Esophagus muscularis mucosa (tissue), 4 donors: Measurements from ENCODE around the gene LRRC10B. TPM values are rescaled to one million over a fixed set of nuclear protein-coding genes. Genes with fewer than 3 reads are reported as not detected.

ENCODE experiments used
- DNase-seq: peaks from one replicate; pipeline ENCODE4 v3.0.0-alpha.2; 2017; ENCODE audit errors: extremely low spot score
- H3K27ac ChIP-seq, 4 donors: fragments of 200-600 bp; sonication (generic); replicated peaks in 1 of 4; 1 replicate in 3 of 4; 2 replicates in 1 of 4; pipeline ENCODE4 v1.5.1; 2016 to 2019; ENCODE audit warnings: mild to moderate bottlenecking in 1 of 4
- H3K27me3 ChIP-seq, 4 donors: fragments of 200-600 bp; sonication (generic); one replicate each; pipeline versions ENCODE4 v1.5.1 to v1.6.0; 2016 to 2019
- H3K36me3 ChIP-seq, 4 donors: fragments of 200-600 bp; sonication (generic); one replicate each; pipeline ENCODE4 v1.5.1; 2016 to 2019
- H3K4me1 ChIP-seq, 4 donors: fragments of 200-600 bp; sonication (generic); one replicate each; pipeline ENCODE4 v1.5.1; 2016 to 2019
- H3K4me3 ChIP-seq, 4 donors: fragments of 200-600 bp; sonication (generic); 1 replicate in 2 of 4; 2 replicates in 2 of 4; pipeline ENCODE4 v1.5.1; 2016 to 2019; ENCODE audit warnings: mild to moderate bottlenecking in 4 of 4, moderate library complexity in 1 of 4
- H3K9me3 ChIP-seq, 4 donors: fragments of 200-600 bp; sonication (generic); 1 replicate in 3 of 4; 2 replicates in 1 of 4; pipeline ENCODE4 v1.5.1; 2016 to 2019
- CTCF ChIP-seq, 3 experiments: fragments of 200-600 bp in 2 of 3; fragments of 450-650 bp in 1 of 3; sonication (generic) in 2 of 3; IDR thresholded peaks; one replicate each; pipeline ENCODE4 v1.5.1; 2017 to 2019; ENCODE audit warnings: antibody characterized with exemption in 3 of 3, mild to moderate bottlenecking in 2 of 3, moderate library complexity in 1 of 3
- EP300 ChIP-seq: sonication (generic); formaldehyde crosslinking; IDR thresholded peaks from one replicate; pipeline ENCODE4 v1.6.1; 2017; ENCODE audit warnings: antibody characterized with exemption
- POLR2A ChIP-seq: fragments of 450-650 bp; IDR thresholded peaks from one replicate; pipeline ENCODE4 v1.6.1; 2017; ENCODE audit warnings: antibody characterized with exemption, moderate library complexity, mild to moderate bottlenecking, low read depth
- POLR2AphosphoS5 ChIP-seq, 2 donors: sonication (generic); formaldehyde crosslinking; IDR thresholded peaks; one replicate each; pipeline ENCODE4 v1.6.1; 2017; ENCODE audit warnings: antibody characterized with exemption in 2 of 2
- WGBS: methylation state at CpG from one replicate; pipeline ENCODE4 v1.1.5; 2018; 5-methylcytosine and 5-hydroxymethylcytosine counted together
- intact Hi-C: fragments of 100-400 bp; cut with DNase I; formaldehyde crosslinking; loops from one replicate; pipeline ENCODE4 v1.15.1; 2023
- total RNA-seq, 4 donors: library from RNA; depleted of rRNA; stranded (reverse); fragments of >200 nt; gene quantifications; one replicate each; pipeline versions ENCODE4 v1.1.0 to v1.2.1, GENCODE V29; 2016

LRRC10B gene
- total RNA-seq, 4 donors from 2014 or later: 1.3 to 2.2 (median 2.0) TPM; not detected in 1

GRCh38 chr11:61542024-61542461 is 33.5 kb downstream of the LRRC10B start:
- peaks cover 5 to 16% (median 9%) of the 10 kb centered on the region in 4 donors for H3K4me1 ChIP-seq
- no peak overlapping the region for H3K27ac ChIP-seq
- no peak overlapping the region for H3K4me3 ChIP-seq
- intact Hi-C loops: loop anchor here (10.0 kb wide), 1 partner anchor 83 kb away; no protein-coding TSS in a partner anchor
- 53% methylated on average over 15 of the region's 19 CpGs for WGBS
- no peaks in the 10 kb centered on the region for H3K36me3 ChIP-seq
- DNase-seq: no peak
- peaks cover 0 to 48% (median 12%) of the 10 kb centered on the region in 4 donors for H3K27me3 ChIP-seq
- H3K9me3 ChIP-seq: no peaks in the 10 kb centered on the region
- no peak for TF ChIP-seq POLR2AphosphoS5 (IDR thresholded peaks at IDR 0.05)
- no peak for TF ChIP-seq POLR2A
- no peak for TF ChIP-seq CTCF (IDR thresholded peaks at IDR 0.05)
- no peak for TF ChIP-seq EP300

GRCh38 chr11:61542705-61543104 is 34.2 kb downstream of the LRRC10B start:
- H3K9me3 ChIP-seq: no peaks in the 10 kb centered on the region
- H3K36me3 ChIP-seq: no peaks in the 10 kb centered on the region
- peaks cover 5 to 16% (median 9%) of the 10 kb centered on the region in 4 donors for H3K4me1 ChIP-seq
- no peak overlapping the region for H3K27ac ChIP-seq
- peaks cover 0 to 49% (median 12%) of the 10 kb centered on the region in 4 donors for H3K27me3 ChIP-seq
- 80% methylated on average over 14 of the region's 16 CpGs for WGBS
- TF ChIP-seq POLR2AphosphoS5 (IDR thresholded peaks at IDR 0.05) (no peak), POLR2A (no peak), CTCF (IDR thresholded peaks at IDR 0.05) (no peak), EP300 (no peak)
- no peak for DNase-seq
- intact Hi-C loops: loop anchor here (10.0 kb wide), 1 partner anchor 82 kb away; no protein-coding TSS in a partner anchor
- H3K4me3 ChIP-seq: no peak overlapping the region

- H3K36me3 ChIP-seq: no peaks in the 10 kb centered on the region
- TF ChIP-seq CTCF (IDR thresholded peaks at IDR 0.05) (no peak), POLR2AphosphoS5 (IDR thresholded peaks at IDR 0.05) (no peak), EP300 (no peak), POLR2A (no peak)
- peaks cover 0 to 53% (median 12%) of the 10 kb centered on the region in 4 donors for H3K27me3 ChIP-seq
- intact Hi-C loops: loop anchor here (10.0 kb wide), 1 partner anchor 81 kb away; no protein-coding TSS in a partner anchor
- H3K9me3 ChIP-seq: no peaks in the 10 kb centered on the region
- 90% methylated on average over 3 of the region's 4 CpGs for WGBS
- no peak overlapping the region for H3K27ac ChIP-seq
- DNase-seq: no peak
- peaks cover 5 to 12% (median 9%) of the 10 kb centered on the region in 4 donors for H3K4me1 ChIP-seq
- H3K4me3 ChIP-seq: no peak overlapping the region
These were observed 35.2 kb downstream of the LRRC10B start for GRCh38 chr11:61543606-61544306.

GRCh38 chr11:61544466-61544865 is 35.9 kb downstream of the LRRC10B start:
- no peak for TF ChIP-seq EP300
- no peak for TF ChIP-seq CTCF (IDR thresholded peaks at IDR 0.05)
- no peak for TF ChIP-seq POLR2A
- no peak for TF ChIP-seq POLR2AphosphoS5 (IDR thresholded peaks at IDR 0.05)
- H3K9me3 ChIP-seq: no peaks in the 10 kb centered on the region
- no peak overlapping the region for H3K4me3 ChIP-seq
- WGBS: 82% methylated on average over 6 of the region's 6 CpGs
- intact Hi-C loops: loop anchor here (10.0 kb wide), 1 partner anchor 80 kb away; no protein-coding TSS in a partner anchor
- peaks cover 0 to 60% (median 12%) of the 10 kb centered on the region in 4 donors for H3K27me3 ChIP-seq
- DNase-seq: no peak
- peaks cover 5 to 11% (median 7%) of the 10 kb centered on the region in 4 donors for H3K4me1 ChIP-seq
- no peak overlapping the region for H3K27ac ChIP-seq
- H3K36me3 ChIP-seq: no peaks in the 10 kb centered on the region
